GM19099 (cell line): Measurements from ENCODE around the gene MRPS25.

ENCODE experiments used
- POLR2A ChIP-seq: IDR thresholded peaks from 3 replicates; pipeline ENCODE4 v1.6.1; 2011; ENCODE audit warnings: low read depth; ENCODE audit not compliant: insufficient read length; ENCODE audit errors: extremely low read depth

The MRPS25 gene

GRCh38 chr3:15094187-15094875, 29.2 kb upstream of the MRPS25 start:
- no peak for TF ChIP-seq POLR2A

GRCh38 chr3:15092686-15093085, 27.6 kb upstream of the MRPS25 start:
- TF ChIP-seq POLR2A = no peak

- no peak for TF ChIP-seq POLR2A
Observed at GRCh38 chr3:15091575-15091974, 26.5 kb upstream of the MRPS25 start.

GRCh38 chr3:15089201-15089600, 24.1 kb upstream of the MRPS25 start:
- no peak for TF ChIP-seq POLR2A

GRCh38 chr3:15086699-15087098, 21.6 kb upstream of the MRPS25 start:
- no peak for TF ChIP-seq POLR2A

GRCh38 chr3:15086263-15086662, 21.1 kb upstream of the MRPS25 start:
- no peak for TF ChIP-seq POLR2A

- TF ChIP-seq POLR2A = no peak
Observed at GRCh38 chr3:15083252-15083651, 18.1 kb upstream of the MRPS25 start.

GRCh38 chr3:15081960-15082664, 17.0 kb upstream of the MRPS25 start:
- no peak for TF ChIP-seq POLR2A

- no peak for TF ChIP-seq POLR2A
Observed at GRCh38 chr3:15079091-15079490, 14.0 kb upstream of the MRPS25 start.

GRCh38 chr3:15074500-15074899, 9.4 kb upstream of the MRPS25 start:
- no peak for TF ChIP-seq POLR2A

- TF ChIP-seq POLR2A = no peak
Observed at GRCh38 chr3:15071699-15072098, 6.6 kb upstream of the MRPS25 start.

GRCh38 chr3:15069441-15069840, 4.3 kb upstream of the MRPS25 start:
- no peak for TF ChIP-seq POLR2A

- TF ChIP-seq POLR2A = no peak
Observed at GRCh38 chr3:15066467-15066866, 1.4 kb upstream of the MRPS25 start.

- no peak for TF ChIP-seq POLR2A
Observed at GRCh38 chr3:15065550-15066007, 464 bp upstream of the MRPS25 start.

GRCh38 chr3:15064299-15064834, 748 bp downstream of the MRPS25 start:
- TF ChIP-seq POLR2A = no peak

- TF ChIP-seq POLR2A = no peak
Observed at GRCh38 chr3:15063656-15064286, 1.3 kb downstream of the MRPS25 start.
